GM23338 (cell line): ENCODE data around the gene AATF. TPM values are rescaled to one million over a fixed set of nuclear protein-coding genes. Genes with fewer than 3 reads are reported as not detected.

Experiments used
- CREB1 ChIP-seq: fragments of 250-450 bp; sonication (Bioruptor Pico); IDR thresholded peaks from 2 replicates; pipeline ENCODE4 v1.5.0; 2020; ENCODE audit warnings: low read depth, mild to moderate bottlenecking, moderate library complexity
- EZH2 ChIP-seq: fragments of 200-600 bp; sonication (generic); IDR thresholded peaks from one replicate; pipeline ENCODE4 v1.8.0; 2017; ENCODE audit warnings: antibody characterized with exemption, mild to moderate bottlenecking, low read depth; ENCODE audit not compliant: unreplicated experiment
- EZH2phosphoT487 ChIP-seq: fragments of 200-600 bp; sonication (generic); IDR thresholded peaks from one replicate; pipeline ENCODE4 v1.8.1; 2018; ENCODE audit warnings: antibody characterized with exemption; ENCODE audit not compliant: unreplicated experiment
- NANOG ChIP-seq: IDR thresholded peaks from 2 replicates; pipeline ENCODE4 v1.6.1; 2016; ENCODE audit warnings: antibody characterized with exemption, borderline replicate concordance
- POLR2AphosphoS5 ChIP-seq: IDR thresholded peaks from 2 replicates; pipeline ENCODE4 v1.6.1; 2016; ENCODE audit warnings: antibody characterized with exemption, low read depth
- STAT1 ChIP-seq: IDR thresholded peaks from one replicate; pipeline ENCODE4 v1.6.1; 2016; ENCODE audit warnings: antibody characterized with exemption; ENCODE audit not compliant: unreplicated experiment
- ZNF114 ChIP-seq: fragments of 250-450 bp; sonication (Bioruptor Pico); IDR thresholded peaks from 2 replicates; pipeline ENCODE4 v1.5.0; 2020; ENCODE audit warnings: mild to moderate bottlenecking, moderate library complexity
- ZNF331 ChIP-seq: fragments of 250-450 bp; sonication (Bioruptor Pico); IDR thresholded peaks from 2 replicates; pipeline ENCODE4 v1.5.0; 2020; ENCODE audit warnings: low read depth, mild to moderate bottlenecking, moderate library complexity
- polyA plus RNA-seq: library from polyadenylated mRNA; unstranded; fragments of >200 nt; fragmentation: Nextera tagmentation; extraction: Ambion mirVana; gene quantifications from 2 replicates; pipeline ENCODE4 v1.2.1, GENCODE V29; 2016
- total RNA-seq: library from RNA; depleted of rRNA; stranded (reverse); fragments of >200 nt; shearing (Covaris generic); gene quantifications from 2 replicates; pipeline ENCODE4 v1.2.3, GENCODE V29; 2014
- TF ChIP-seq, protein P1 (sequence below): fragments of 250-450 bp; sonication (Bioruptor Pico); IDR thresholded peaks from 2 replicates; pipeline ENCODE4 v1.5.0; 2020; ENCODE audit warnings: mild to moderate bottlenecking, moderate library complexity
- TF ChIP-seq, protein P2 (sequence below), 2 experiments: fragments of 200-600 bp in 1 of 2; sonication (generic) in 1 of 2; conservative IDR thresholded peaks; 2 replicates each; pipeline versions ENCODE4 v1.5.1 to v1.6.1; 2016 to 2017; ENCODE audit warnings: antibody characterized with exemption in 2 of 2, low read depth in 2 of 2, mild to moderate bottlenecking in 2 of 2, moderate library complexity in 1 of 2
- TF ChIP-seq, protein P3 (sequence below): IDR thresholded peaks from 2 replicates; pipeline ENCODE4 v1.6.1; 2016; ENCODE audit warnings: antibody characterized with exemption

Gene AATF
- total and polyA plus RNA-seq, 2 experiments from 2014 or later = 40.2 to 71.2 TPM

DNA sequence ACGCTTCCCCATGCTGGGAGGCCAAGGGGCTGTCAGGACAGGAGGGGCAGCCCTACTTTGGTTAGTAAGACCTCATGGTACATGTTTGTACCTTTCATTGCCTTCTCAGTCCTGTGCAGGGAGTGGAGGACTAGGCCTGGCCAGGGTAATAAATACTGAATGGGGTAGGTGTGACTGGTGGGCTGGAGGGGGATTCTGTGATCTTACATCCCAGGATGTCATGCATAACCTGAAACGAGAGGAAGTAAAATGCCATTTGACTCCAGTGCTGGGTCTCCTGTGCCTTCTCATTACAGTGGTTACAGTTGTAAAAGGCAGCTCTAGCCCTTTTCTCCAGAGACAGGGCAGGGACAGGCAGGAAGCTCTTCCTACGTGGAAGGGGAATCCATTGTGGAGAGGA lies 138.2 kb downstream of the AATF start (continued):
- TF ChIP-seq, protein P1, sequence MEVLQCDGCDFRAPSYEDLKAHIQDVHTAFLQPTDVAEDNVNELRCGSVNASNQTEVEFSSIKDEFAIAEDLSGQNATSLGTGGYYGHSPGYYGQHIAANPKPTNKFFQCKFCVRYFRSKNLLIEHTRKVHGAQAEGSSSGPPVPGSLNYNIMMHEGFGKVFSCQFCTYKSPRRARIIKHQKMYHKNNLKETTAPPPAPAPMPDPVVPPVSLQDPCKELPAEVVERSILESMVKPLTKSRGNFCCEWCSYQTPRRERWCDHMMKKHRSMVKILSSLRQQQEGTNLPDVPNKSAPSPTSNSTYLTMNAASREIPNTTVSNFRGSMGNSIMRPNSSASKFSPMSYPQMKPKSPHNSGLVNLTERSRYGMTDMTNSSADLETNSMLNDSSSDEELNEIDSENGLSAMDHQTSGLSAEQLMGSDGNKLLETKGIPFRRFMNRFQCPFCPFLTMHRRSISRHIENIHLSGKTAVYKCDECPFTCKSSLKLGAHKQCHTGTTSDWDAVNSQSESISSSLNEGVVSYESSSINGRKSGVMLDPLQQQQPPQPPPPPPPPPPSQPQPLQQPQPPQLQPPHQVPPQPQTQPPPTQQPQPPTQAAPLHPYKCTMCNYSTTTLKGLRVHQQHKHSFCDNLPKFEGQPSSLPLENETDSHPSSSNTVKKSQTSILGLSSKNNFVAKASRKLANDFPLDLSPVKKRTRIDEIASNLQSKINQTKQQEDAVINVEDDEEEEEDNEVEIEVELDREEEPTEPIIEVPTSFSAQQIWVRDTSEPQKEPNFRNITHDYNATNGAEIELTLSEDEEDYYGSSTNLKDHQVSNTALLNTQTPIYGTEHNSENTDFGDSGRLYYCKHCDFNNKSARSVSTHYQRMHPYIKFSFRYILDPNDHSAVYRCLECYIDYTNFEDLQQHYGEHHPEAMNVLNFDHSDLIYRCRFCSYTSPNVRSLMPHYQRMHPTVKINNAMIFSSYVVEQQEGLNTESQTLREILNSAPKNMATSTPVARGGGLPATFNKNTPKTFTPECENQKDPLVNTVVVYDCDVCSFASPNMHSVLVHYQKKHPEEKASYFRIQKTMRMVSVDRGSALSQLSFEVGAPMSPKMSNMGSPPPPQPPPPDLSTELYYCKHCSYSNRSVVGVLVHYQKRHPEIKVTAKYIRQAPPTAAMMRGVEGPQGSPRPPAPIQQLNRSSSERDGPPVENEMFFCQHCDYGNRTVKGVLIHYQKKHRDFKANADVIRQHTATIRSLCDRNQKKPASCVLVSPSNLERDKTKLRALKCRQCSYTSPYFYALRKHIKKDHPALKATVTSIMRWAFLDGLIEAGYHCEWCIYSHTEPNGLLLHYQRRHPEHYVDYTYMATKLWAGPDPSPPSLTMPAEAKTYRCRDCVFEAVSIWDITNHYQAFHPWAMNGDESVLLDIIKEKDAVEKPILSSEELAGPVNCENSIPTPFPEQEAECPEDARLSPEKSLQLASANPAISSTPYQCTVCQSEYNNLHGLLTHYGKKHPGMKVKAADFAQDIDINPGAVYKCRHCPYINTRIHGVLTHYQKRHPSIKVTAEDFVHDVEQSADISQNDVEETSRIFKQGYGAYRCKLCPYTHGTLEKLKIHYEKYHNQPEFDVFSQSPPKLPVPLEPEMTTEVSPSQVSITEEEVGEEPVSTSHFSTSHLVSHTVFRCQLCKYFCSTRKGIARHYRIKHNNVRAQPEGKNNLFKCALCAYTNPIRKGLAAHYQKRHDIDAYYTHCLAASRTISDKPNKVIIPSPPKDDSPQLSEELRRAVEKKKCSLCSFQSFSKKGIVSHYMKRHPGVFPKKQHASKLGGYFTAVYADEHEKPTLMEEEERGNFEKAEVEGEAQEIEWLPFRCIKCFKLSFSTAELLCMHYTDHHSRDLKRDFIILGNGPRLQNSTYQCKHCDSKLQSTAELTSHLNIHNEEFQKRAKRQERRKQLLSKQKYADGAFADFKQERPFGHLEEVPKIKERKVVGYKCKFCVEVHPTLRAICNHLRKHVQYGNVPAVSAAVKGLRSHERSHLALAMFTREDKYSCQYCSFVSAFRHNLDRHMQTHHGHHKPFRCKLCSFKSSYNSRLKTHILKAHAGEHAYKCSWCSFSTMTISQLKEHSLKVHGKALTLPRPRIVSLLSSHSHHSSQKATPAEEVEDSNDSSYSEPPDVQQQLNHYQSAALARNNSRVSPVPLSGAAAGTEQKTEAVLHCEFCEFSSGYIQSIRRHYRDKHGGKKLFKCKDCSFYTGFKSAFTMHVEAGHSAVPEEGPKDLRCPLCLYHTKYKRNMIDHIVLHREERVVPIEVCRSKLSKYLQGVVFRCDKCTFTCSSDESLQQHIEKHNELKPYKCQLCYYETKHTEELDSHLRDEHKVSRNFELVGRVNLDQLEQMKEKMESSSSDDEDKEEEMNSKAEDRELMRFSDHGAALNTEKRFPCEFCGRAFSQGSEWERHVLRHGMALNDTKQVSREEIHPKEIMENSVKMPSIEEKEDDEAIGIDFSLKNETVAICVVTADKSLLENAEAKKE (CRISPR knock-in tag) = no peak
- TF ChIP-seq ZNF114 (CRISPR knock-in tag) (no peak), STAT1 (no peak), POLR2AphosphoS5 (no peak), EZH2 (no peak), CREB1 (CRISPR knock-in tag) (no peak), EZH2phosphoT487 (no peak), ZNF331 (no peak), NANOG (no peak)
- TF ChIP-seq, protein P2, sequence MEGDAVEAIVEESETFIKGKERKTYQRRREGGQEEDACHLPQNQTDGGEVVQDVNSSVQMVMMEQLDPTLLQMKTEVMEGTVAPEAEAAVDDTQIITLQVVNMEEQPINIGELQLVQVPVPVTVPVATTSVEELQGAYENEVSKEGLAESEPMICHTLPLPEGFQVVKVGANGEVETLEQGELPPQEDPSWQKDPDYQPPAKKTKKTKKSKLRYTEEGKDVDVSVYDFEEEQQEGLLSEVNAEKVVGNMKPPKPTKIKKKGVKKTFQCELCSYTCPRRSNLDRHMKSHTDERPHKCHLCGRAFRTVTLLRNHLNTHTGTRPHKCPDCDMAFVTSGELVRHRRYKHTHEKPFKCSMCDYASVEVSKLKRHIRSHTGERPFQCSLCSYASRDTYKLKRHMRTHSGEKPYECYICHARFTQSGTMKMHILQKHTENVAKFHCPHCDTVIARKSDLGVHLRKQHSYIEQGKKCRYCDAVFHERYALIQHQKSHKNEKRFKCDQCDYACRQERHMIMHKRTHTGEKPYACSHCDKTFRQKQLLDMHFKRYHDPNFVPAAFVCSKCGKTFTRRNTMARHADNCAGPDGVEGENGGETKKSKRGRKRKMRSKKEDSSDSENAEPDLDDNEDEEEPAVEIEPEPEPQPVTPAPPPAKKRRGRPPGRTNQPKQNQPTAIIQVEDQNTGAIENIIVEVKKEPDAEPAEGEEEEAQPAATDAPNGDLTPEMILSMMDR (conservative IDR thresholded peaks at IDR 0.05; ENCODE audit: low read depth in 2 of 2) = no peak
- TF ChIP-seq, protein P3, sequence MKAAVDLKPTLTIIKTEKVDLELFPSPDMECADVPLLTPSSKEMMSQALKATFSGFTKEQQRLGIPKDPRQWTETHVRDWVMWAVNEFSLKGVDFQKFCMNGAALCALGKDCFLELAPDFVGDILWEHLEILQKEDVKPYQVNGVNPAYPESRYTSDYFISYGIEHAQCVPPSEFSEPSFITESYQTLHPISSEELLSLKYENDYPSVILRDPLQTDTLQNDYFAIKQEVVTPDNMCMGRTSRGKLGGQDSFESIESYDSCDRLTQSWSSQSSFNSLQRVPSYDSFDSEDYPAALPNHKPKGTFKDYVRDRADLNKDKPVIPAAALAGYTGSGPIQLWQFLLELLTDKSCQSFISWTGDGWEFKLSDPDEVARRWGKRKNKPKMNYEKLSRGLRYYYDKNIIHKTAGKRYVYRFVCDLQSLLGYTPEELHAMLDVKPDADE = no peak
